Epithelial cell of esophagus (primary cell): ENCODE measurements around the gene SIPA1.

Experiments used
- DNase-seq: peaks from one replicate; pipeline ENCODE4 v3.0.0; 2010; ENCODE audit warnings: low read depth
- H3K4me3 ChIP-seq: 2 replicates; pipeline ENCODE4 v1.5.1; 2011; ENCODE audit warnings: mild to moderate bottlenecking, low read length, control low read depth
- CTCF ChIP-seq: IDR thresholded peaks from 2 replicates; pipeline ENCODE4 v1.5.1; 2011; ENCODE audit warnings: low read depth, mild to moderate bottlenecking, low read length, control low read depth, inconsistent platforms; ENCODE audit not compliant: insufficient read depth; ENCODE audit errors: missing control alignments

SIPA1 gene

GRCh38 chr11:65592858-65593517, 44.9 kb upstream of the SIPA1 start:
- DNase-seq, result peak; percentile 87
- H3K4me3 ChIP-seq, result peak overlapping the region; percentile 4
- TF ChIP-seq CTCF, result no peak

- no peak for DNase-seq
- no peak overlapping the region for H3K4me3 ChIP-seq
- TF ChIP-seq CTCF, result peak; percentile 63
These were observed 44.1 kb upstream of the SIPA1 start for GRCh38 chr11:65593518-65594414.

GRCh38 chr11:65595131-65595530, 42.8 kb upstream of the SIPA1 start:
- TF ChIP-seq CTCF, result no peak
- H3K4me3 ChIP-seq, result no peak overlapping the region
- DNase-seq, result no peak

- no peak within 1 kb of the TSS for H3K4me3 ChIP-seq
- TF ChIP-seq CTCF, result no peak
- DNase-seq, result no peak
These were observed 42.2 kb upstream of the SIPA1 start, which contains the start of gene KCNK7 for GRCh38 chr11:65595543-65596281. Gene KCNK7 (minus strand): TSS chr11:65595800. CDS start chr11:65595772, 28 bp downstream.

GRCh38 chr11:65596520-65596919, 41.4 kb upstream of the SIPA1 start:
- no peak for DNase-seq
- no peak overlapping the region for H3K4me3 ChIP-seq
- TF ChIP-seq CTCF, result no peak

- no peak overlapping the region for H3K4me3 ChIP-seq
- no peak for DNase-seq
- TF ChIP-seq CTCF, result no peak
These were observed 39.6 kb upstream of the SIPA1 start for GRCh38 chr11:65598258-65598699.
